SK-N-MC (cell line): ENCODE results near the gene CDK2AP2.

ENCODE experiments used
- EZH2 ChIP-seq: fragments of 200-600 bp; sonication (generic); IDR thresholded peaks from one replicate; pipeline ENCODE4 v1.6.1; 2017; ENCODE audit warnings: antibody characterized with exemption
- POLR2AphosphoS5 ChIP-seq: IDR thresholded peaks from 2 replicates; pipeline ENCODE4 v1.6.1; 2012; ENCODE audit warnings: mild to moderate bottlenecking, low read depth, low read length, borderline replicate concordance

- TF ChIP-seq POLR2AphosphoS5 (no peak), EZH2 (no peak)
Measured at GRCh38 chr11:67538306-67538705, 30.3 kb upstream of the CDK2AP2 start.
